HG02938 (cell line): ENCODE measurements around the gene CIAO1.
A peak's percentile ranks its signal among the peaks of the same experiment; 100 is the strongest.
"Not testable (repeated sequence)": the region's sequence is repeated elsewhere in the genome, so short reads cannot be mapped to it uniquely, and the experiment has no call there.

Experiments used
- ATAC-seq: cut with Tn5 transposase; IDR thresholded peaks from one replicate; pipeline ENCODE4 v1.9.1; 2021; ENCODE audit warnings: mild to moderate bottlenecking, moderate library complexity; ENCODE audit not compliant: unreplicated experiment

Gene CIAO1

DNA sequence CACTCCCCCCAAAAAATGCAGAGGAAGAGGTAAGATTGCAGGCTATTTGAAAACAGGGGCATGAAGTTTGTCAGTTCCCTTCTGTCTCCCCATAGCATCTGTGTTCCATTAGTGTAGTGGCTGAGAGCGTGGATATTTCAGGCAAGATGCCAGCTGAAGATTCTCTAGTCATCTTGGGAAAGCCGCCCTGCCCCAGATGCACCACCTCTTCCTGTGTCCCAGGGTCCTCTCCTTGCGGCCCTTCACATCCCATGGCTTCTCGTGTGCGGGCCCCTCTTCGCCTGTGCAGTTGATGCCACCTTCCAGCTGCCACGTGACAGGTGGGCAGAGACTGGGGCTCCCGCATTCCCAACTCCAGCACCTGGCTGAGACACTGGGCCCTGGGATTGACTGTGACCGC, 16.4 kb upstream of the CIAO1 start:
- no peak for ATAC-seq

DNA sequence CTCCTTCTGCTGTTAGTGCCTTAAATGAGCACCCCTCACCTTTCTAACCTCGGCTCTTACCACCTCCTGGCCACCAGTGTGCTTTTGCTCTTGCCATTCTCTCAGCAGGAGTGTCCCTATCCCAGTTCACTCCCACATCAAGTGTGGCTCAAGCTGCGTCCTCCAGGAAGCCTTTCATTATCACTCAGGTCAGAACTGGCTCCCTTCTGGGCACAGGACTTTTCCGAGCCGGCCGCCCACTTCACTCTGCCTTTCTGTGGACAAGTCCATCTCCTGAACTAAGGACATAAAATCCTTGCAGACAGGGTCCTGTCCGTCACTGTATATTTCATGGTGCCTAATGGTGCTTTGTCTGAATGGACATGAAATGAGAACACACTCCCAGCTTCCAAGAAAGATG, 15.8 kb upstream of the CIAO1 start:
- no peak for ATAC-seq

GRCh38 chr2:96251721-96252292, 14.2 kb upstream of the CIAO1 start:
- no peak for ATAC-seq

- no peak for ATAC-seq
Observed at GRCh38 chr2:96252526-96252925, 13.5 kb upstream of the CIAO1 start.

GRCh38 chr2:96253006-96253405, 13.0 kb upstream of the CIAO1 start:
- no peak for ATAC-seq

GRCh38 chr2:96254571-96254970, 11.5 kb upstream of the CIAO1 start:
- no peak for ATAC-seq

- ATAC-seq = no peak
Observed at GRCh38 chr2:96256611-96257113, 9.4 kb upstream of the CIAO1 start.

DNA sequence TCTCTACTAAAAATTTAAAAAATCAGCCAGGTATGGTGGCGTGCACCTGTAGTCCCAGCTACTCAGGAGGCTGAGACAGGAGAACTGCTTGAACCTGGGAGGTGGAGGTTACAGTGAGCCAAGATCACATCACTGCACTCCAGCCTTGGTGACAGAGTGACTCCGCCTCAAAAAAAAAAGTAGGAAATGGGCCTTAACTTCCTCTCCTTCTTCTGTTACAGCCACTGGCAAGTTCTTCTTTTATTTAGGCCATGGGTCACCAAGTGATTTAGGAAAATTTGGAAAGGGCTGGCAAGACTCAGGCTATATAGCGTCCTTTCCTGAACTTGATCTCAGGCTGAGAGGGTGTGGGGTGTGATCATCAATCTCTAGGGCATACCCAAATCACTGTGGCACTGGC, 8.3 kb upstream of the CIAO1 start:
- not testable (repeated sequence) for ATAC-seq

- no peak for ATAC-seq
Observed at GRCh38 chr2:96258166-96259022, 7.6 kb upstream of the CIAO1 start.

- no peak for ATAC-seq
Observed at GRCh38 chr2:96259497-96259921, 6.5 kb upstream of the CIAO1 start.

GRCh38 chr2:96260387-96261260, 5.4 kb upstream of the CIAO1 start:
- ATAC-seq = no peak

DNA sequence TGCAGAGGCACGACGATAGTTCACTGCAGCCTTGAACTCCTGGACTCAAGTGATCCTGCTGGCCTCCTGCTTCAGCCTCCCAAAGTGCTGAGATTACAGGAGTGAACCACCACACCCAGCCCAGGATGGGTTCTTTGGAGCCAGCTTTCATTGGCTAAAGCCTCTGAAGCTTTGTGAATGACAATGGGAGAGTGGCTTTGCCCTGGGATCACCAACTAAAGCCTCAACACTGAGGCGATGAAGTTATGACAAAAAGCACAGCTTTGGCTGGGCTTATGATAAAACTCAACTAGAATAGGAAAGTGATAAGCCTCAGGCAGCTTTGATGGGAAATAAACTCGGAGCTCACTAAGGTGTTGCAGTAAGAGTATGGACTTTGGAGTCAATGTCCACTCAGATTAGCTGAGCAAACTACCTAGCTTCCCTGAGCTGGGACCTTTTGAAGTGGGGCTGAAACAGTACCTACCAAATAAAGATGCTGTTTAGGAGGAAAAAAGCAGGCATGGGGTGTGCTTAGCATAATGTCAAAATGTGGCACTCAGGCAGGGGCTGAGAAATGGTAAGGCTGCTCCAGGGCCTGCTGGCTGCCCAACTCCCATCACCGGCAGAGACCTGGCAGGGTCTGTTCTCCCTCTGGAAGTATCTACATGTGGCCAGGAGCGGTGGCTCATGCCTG, 4.6 kb upstream of the CIAO1 start:
- no peak for ATAC-seq

DNA sequence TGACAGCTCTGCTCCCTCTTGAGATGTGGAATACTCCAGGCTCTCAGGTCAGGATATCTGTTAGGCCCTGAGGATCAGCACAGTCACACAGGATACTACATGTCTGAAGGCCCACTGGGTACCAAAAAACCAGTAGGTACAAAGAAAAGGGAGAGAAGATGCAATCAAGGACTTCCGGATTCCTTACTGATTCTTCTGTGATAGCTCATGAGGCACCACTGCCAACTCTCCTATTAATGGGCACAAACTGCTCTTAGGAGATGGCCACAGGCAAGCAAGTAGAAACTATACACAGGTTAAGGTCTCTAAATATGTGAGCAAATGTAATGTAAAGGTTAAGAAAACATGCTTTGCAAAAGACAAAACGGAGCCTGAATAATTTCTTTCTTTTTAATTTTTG, 3.7 kb upstream of the CIAO1 start:
- ATAC-seq = no peak

- ATAC-seq = no peak
Observed at GRCh38 chr2:96264086-96264485, 1.9 kb upstream of the CIAO1 start.

GRCh38 chr2:96264656-96265348, 1.2 kb upstream of the CIAO1 start:
- no peak for ATAC-seq

DNA sequence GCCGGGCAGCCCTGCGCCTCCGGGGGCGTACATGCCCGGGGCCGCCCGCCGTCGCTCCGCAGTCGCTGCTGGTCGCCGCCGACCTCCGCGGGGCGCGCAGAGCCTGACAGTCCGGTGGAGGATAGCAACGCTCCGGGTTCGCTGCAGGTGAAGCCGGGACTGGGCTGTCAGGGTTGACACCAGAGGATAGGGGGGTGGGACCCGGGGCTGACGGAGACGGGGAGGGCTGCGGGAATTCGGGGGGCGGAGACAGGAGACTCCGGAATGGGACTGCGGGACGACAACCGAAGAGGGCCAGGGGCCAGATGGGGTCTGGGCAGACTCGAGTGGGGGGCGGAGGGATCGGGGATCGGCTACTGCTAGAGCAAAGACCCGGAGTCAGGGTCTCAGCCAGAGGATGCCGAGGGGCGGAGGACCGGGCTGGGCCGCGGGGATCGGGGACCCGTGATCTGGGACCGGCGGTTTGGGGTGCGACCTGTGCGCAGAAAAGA, 631 bp upstream of the CIAO1 start:
- peak; percentile 15 for ATAC-seq

DNA sequence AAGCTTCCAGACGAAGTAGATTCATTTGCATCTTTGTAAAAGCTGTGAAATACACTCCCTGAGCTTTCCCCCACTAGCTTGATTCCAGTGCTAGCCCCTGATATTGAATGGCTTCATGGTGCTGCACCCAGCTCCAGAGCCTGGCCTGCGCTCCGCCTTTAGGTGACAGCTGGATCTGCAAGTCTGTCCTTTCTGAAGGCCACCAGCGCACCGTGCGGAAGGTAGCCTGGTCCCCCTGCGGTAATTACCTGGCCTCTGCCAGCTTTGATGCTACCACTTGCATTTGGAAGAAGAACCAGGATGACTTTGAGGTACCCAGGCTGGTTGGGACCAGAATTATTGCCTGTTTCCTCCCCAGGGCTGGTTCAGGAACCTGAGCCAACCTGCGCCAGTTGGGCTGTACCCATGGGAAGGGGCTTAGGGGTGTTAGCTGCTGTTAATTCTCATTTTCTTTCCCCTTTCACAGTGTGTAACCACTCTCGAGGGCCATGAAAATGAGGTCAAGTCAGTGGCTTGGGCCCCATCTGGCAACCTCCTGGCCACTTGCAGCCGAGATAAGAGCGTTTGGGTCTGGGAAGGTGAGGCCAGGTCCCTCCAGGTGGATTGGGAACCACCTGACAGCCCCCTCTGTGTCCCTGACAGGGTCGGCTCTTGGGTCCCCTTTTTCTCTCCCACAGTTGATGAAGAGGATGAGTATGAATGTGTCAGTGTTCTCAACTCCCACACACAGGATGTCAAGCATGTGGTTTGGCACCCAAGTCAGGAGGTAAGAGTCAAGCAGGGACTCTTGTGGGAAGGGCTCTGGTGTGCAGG, 1.3 kb downstream of the CIAO1 start:
- ATAC-seq = no peak

- no peak for ATAC-seq
Observed at GRCh38 chr2:96271995-96272394, 6.0 kb downstream of the CIAO1 start.

- ATAC-seq = no peak
Observed at GRCh38 chr2:96273763-96274162, 7.7 kb downstream of the CIAO1 start.
